HG03469 (cell line): ENCODE results near the gene PDE8A.
"Not testable (repeated sequence)": the region's sequence is repeated elsewhere in the genome, so short reads cannot be mapped to it uniquely, and the experiment has no call there.

ENCODE experiments used
- ATAC-seq: cut with Tn5 transposase; IDR thresholded peaks from one replicate; pipeline ENCODE4 v1.9.1; 2021; ENCODE audit warnings: mild to moderate bottlenecking, moderate library complexity, moderate number of reproducible peaks; ENCODE audit not compliant: unreplicated experiment

Gene PDE8A

DNA sequence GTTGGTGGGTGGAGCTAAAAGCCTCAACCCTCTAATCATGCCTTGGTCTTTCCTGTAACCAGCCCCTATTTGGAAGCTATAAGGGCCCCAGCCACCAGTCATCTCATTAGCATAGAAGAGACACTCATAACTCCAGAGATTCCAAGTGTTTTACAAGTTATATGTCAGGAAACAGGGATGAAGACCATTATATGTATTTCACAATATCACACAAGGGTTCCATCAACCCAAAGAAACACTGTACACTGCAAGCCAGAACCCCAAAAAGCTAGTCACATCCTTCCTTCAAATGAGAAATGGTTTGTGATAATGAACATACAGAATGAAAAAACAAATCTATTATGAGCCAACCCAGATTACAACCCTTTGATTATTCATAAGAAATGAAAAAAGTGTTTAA, 175.7 kb downstream of the PDE8A start:
- ATAC-seq, result no peak

DNA sequence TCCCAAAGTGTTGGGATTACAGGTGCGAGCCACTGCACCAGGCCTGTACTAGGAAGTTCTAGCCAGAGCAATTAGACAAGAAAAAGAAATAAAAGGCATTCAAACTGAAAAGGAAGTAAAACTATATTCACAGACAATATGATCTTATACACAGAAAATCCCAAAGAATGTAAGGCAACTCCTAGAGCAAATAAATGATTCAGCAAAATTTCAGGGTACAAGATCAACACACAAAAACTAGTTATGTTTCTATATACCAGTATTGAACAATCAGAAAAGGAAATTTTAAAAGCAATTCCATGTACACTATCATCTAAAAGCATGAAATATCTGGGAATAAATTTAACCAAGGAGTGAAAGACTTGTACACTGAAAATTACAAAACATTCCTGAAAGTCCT, 180.6 kb downstream of the PDE8A start:
- ATAC-seq, result no peak

DNA sequence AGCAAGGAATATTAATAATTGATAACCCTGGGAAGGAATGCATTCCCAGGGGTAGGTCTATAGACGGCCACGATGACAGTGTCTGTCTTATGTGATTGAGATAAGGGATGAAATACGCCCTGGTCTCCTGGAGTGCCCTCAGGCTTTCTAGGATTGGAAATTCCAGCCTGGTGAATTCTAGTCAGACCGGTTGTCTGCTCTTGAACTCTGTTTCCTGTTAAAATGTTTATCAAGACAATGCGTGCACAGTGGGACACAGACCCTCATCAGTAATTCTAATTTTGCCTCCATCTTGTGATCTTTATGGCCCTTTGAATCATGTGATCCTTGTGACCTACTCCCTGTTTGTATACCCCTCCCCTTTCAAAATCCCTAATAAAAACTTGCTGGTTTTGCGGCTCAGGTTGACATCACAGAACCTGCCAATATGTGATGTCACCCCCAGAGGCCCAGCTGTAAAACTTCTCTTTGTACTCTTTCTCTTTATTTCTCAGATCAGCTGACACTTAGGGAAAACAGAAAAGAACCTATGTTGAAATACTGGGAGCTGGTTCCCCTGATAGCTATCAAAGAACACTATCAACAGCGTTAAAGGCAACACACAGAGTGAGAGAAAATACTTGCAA, 183.3 kb downstream of the PDE8A start:
- no peak for ATAC-seq

DNA sequence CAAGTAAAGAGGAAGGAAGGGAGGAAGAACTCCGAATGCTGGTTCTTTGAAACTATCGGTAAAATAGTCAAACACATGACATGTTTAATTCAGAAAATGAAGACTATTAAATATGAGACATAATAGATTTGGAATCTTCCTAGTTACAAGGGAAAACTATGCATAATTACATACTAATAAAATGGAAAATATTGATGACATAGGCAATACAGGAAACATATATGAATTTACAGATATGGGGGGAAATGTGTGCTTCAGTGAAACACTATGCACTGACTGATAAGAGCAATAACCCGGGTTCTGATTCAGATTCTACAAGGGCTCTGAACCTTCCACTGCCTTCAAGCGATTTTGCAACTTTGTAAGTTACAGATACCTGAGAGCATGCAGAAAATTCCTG, 185.9 kb downstream of the PDE8A start:
- no peak for ATAC-seq

DNA sequence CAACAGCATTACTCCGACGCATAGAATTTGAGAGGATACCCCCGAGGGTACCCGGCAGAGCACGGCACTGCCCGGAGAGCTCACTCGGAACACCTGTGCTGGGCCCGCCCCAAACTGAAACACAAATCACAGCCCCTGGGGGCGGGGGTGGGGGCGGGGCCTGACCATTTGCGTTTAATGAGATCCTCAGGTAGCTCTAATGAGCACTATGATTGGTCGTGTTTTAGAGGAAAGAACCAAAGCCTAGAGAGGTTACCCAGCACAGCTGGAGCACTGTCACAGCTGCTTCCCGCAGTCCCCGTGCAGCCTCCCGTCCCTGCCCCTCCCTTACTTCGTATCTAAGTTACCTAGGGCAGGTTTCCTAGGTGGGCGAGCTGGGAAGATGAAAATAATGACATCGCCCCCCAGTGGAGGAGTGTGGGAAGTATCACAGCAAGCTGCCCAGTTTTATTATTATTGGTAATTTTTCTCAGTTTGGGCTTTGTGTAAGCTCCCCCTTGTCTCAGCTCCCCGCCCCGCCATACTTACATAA, 187.1 kb downstream of the PDE8A start:
- no peak for ATAC-seq

DNA sequence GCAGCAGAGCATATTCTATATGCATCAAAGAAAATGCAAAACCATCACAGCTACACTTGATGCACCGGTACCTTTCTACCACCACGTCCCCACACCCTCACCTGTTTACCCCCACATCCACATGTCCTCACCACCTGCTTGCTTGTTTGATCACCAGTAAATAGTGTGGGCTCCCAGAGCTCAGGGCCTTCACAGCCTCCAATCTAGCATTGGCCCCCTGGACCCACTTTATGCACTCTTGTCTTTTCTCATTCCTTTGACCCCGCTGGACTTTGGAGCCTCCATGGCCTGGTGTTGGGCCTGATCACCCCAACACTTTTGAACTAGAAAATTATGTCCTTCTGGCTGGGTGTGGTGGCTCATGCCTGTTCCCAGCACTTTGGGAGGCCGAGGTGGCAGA, 190.1 kb downstream of the PDE8A start:
- ATAC-seq, result no peak

DNA sequence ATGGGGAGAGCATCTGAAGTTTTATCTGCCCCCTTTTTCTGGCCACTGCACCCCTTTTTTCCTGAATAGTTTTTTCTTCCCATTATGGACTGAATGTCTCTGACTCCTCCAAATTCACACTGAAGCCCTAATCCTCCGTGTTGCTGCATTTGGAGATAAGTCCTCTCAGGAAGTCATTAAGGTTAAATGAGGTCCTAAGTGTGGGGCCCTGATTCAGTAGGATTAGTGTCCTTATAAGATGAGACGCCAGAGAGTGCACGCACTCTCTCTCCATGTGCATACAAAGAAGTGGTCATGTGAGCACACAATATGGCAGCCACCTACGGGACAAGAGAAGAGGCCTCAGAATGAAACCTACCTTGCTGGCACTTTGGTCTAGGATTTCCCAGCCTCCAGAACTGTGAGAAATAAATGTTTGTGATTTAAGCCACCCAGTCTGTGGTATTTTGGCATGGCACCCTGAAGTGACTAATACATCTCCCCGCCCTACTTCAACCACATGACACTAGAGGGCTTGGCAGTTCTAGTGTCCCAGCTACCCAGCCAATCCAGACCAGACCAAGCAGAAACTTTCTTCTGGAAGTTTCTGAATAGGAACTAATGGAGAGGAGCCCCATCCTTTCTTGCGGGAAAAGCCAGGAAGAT, 191.3 kb downstream of the PDE8A start:
- no peak for ATAC-seq

DNA sequence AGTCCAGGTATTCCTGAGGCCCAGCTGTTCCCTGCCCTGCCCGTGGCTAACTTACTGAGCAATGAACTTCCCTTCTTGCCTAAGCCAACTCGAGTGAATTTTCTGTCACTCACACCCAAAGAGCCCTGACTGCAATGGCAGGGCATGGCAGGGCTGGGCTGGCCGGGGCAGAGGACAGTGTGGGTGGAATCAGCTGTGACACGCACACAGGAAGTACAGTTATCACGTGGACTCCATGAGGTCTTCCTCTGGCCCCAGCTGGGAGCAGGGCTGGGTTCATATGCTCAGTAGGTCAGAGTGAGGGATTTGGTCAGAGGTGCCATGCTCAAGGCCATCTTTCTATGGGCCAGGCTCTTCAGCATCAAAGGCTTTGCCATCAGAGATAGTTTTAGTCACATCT, 192.0 kb downstream of the PDE8A start:
- ATAC-seq, result not testable (repeated sequence)

DNA sequence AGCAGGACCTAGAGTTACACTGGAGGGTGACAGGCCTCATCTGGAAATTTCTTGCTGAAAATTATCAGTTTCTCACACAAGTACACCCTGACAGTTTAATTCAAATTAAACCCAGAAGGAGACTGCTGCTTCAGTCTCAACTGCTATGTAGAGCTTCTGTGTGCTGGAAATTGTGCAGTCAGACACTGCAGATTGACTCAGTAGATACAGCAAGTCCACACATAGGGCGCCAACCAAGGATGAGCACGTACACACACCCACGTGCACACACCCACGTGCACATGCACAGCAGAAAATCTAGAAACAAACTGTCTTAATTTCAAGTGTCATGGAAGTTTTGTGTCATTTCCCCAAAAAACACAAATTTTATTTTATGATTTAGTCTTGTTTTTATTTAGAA, 192.9 kb downstream of the PDE8A start:
- no peak for ATAC-seq

DNA sequence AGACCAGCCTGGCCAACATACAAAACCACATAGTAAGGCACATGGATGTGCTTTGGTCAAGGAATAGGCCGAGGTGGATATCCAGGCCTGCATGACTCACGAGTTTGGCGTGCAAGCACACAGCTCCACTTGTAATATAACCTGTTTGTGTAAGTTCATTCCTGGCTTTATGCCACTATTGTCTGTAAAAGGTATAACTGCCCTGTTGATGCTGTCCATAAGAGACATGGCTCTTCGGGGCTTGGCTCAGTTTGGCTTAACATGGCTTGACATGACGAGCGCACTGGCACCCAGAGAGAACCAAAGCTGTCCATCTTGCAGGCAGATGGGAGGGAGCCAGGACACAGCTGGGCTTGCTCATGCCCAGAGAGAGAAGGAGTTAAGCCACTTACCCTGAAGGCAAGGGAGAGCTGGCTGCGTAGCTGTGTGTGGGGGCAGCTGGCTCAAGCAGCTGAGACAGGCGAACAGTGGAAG, 195.4 kb downstream of the PDE8A start:
- ATAC-seq, result not testable (repeated sequence)

DNA sequence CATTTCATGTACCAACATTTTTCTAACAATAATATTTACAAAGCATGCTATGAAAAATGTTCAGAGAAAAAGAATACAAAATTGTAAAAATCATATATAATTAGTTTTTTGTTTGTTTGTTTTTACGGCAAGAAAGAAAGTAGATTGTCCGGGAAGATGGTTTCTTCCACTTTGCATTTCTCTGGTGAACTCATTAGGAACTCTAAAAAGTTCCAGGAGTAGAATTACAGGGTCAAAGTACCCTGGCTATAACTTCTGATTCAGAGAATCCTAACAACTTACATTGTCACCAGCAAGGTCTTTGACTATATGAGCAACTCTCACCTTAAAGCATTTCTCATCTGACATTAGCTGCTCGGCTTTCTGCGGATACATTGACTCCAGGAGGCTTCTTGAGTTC, 196.7 kb downstream of the PDE8A start:
- no peak for ATAC-seq

DNA sequence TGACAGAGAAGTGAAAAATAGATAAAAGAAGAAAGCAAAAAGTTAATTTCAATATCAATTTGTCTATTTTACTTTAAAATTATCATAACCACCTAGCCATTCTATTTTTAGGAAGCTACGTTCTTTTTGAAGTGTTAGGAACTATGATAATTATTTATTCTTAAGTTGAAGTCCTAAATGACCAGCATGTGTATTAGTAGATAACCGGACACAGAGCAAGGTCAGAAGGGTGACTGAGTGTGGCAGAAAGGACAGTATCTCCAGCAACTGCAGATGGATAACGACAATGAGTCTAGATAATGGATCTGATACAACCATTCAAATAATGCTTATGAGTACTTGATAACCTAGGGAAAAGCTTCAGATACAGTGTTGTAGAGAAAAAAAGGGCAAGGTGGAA, 198.0 kb downstream of the PDE8A start:
- ATAC-seq, result no peak

DNA sequence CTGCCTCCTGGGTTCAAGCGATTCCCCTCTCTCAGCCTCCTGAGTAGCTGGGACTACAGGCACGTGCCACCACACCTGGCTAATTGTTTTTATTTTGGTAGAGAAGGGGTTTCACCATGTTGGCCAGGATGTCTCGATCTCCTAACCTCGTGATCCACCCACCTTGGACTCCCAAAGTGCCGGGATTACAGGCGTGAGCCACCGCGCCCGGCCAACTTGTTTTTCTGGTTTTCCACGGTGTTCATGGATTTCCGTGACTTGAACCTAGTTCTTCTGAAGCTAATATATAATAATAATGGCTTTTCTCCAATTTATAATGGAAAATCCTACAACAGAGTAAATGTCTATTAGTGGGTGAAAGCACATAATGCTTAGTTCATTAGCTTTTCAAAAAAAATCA, 203.7 kb downstream of the PDE8A start:
- ATAC-seq, result not testable (repeated sequence)

DNA sequence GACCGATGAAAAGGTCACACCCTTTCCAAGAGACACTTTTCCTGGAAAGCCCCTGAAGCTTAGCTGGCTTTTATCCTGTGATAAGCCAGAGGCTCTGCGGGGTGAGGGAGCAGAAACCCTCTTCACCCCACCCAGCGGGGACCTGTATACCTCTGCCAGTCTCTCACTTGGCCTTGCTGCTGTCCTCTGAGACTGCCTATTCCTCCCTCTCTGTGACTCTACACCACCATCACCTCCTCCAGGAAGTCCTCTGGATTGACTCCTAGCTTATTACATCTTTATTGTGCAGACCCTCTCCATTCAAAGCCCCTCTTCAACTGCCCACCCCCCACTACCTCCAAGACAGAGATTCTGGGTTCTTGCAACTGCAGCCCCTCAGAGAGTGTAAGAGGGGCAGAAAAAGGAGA, 206.5 kb downstream of the PDE8A start:
- not testable (repeated sequence) for ATAC-seq
